K562 (cell line): ENCODE data around the gene MDH2. TPM values are rescaled to one million over a fixed set of nuclear protein-coding genes. Genes with fewer than 3 reads are reported as not detected.

Source experiments
- C11orf30 ChIP-seq: fragments of 450-650 bp; IDR thresholded peaks from 2 replicates; pipeline ENCODE4 v1.6.1; 2016; ENCODE audit warnings: low read depth, mild to moderate bottlenecking
- CTBP1 ChIP-seq: fragments of 450-650 bp; IDR thresholded peaks from 2 replicates; pipeline ENCODE4 v1.6.1; 2016; ENCODE audit warnings: borderline replicate concordance
- EP400 ChIP-seq: fragments of 450-650 bp; IDR thresholded peaks from 2 replicates; pipeline ENCODE4 v1.6.1; 2017; ENCODE audit warnings: antibody characterized with exemption, mild to moderate bottlenecking, moderate library complexity
- ESRRA ChIP-seq: fragments of 450-650 bp; IDR thresholded peaks from 2 replicates; pipeline ENCODE4 v1.6.1; 2014; ENCODE audit warnings: low read depth, mild to moderate bottlenecking, moderate library complexity, borderline replicate concordance
- GTF2E2 ChIP-seq: fragments of 200-800 bp; sonication (Bioruptor generic); IDR thresholded peaks from 2 replicates; pipeline ENCODE4 v1.6.1; 2016; ENCODE audit warnings: missing genetic modification characterization, missing compliant biosample characterization
- HES1 ChIP-seq: fragments of 450-650 bp; IDR thresholded peaks from 2 replicates; pipeline ENCODE4 v1.6.1; 2016; ENCODE audit warnings: low read depth, mild to moderate bottlenecking, moderate library complexity
- TEAD1 ChIP-seq, 2 experiments: fragments of 450-650 bp in 1 of 2; sonication (generic) in 1 of 2; formaldehyde crosslinking; IDR thresholded peaks; 2 replicates each; pipeline versions ENCODE4 v1.4.0 to v1.8.0; 2020 to 2022; ENCODE audit warnings: mild to moderate bottlenecking in 2 of 2, missing genetic modification reagents in 1 of 2
- TEAD4 ChIP-seq, 2 experiments: sonication (generic) in 1 of 2; formaldehyde crosslinking in 1 of 2; IDR thresholded peaks; 2 replicates each; pipeline versions ENCODE4 v1.6.1 to v1.8.0; 2012 to 2022; ENCODE audit warnings: borderline replicate concordance in 1 of 2, inconsistent platforms in 1 of 2, low read length in 1 of 2, mild to moderate bottlenecking in 1 of 2, missing genetic modification reagents in 1 of 2
- TRIM24 ChIP-seq, 2 experiments: fragments of 450-650 bp; IDR thresholded peaks; 2 replicates each; pipeline ENCODE4 v1.6.1; 2016
- ZFPM2 ChIP-seq: fragments of 250-450 bp; sonication (Bioruptor Pico); IDR thresholded peaks from 2 replicates; pipeline ENCODE4 v1.5.1; 2022; ENCODE audit warnings: mild to moderate bottlenecking
- ZNF175 ChIP-seq: fragments of 200-800 bp; sonication (Bioruptor generic); IDR thresholded peaks from 2 replicates; pipeline ENCODE4 v1.6.1; 2016; ENCODE audit warnings: low read depth, mild to moderate bottlenecking, missing genetic modification characterization, missing compliant biosample characterization
- polyA plus RNA-seq, 8 experiments: library from polyadenylated mRNA; depleted of rRNA in 4 of 8; stranded (reverse) in 5 of 8; unstranded in 3 of 8; fragments of >200 nt; fragmentation: Nextera tagmentation in 2 of 8; fragmentation: Illumina TruSeq in 1 of 8; extraction: Ambion mirVana in 2 of 8; extraction: Trizol in 1 of 8; gene quantifications; 2 replicates each; pipeline versions ENCODE4 v1.2.1 to v1.2.3, GENCODE V29; 2011 to 2014; ENCODE audit warnings: inconsistent platforms in 1 of 8, missing spikeins in 1 of 8
- total RNA-seq, 7 experiments: library from RNA; depleted of rRNA in 6 of 7; stranded (reverse); fragments of >200 nt in 6 of 7; fragmentation: Illumina TruSeq in 2 of 7; extraction: Trizol in 2 of 7; gene quantifications; 2 replicates each; pipeline versions ENCODE4 v1.2.1 to v1.2.3, GENCODE V29; 2011 to 2021; ENCODE audit warnings: low replicate concordance in 1 of 7
- TF ChIP-seq, protein P1 (sequence below), 2 experiments: fragments of 450-650 bp in 1 of 2; sonication (generic) in 1 of 2; formaldehyde crosslinking in 1 of 2; IDR thresholded peaks in 1 of 2; conservative IDR thresholded peaks in 1 of 2; 2 replicates each; pipeline versions ENCODE4 v1.6.1 to v1.8.1; 2016 to 2023; ENCODE audit warnings: mild to moderate bottlenecking in 2 of 2, moderate library complexity in 2 of 2, inconsistent platforms in 1 of 2, missing genetic modification reagents in 1 of 2

The MDH2 gene
- total and polyA plus RNA-seq, 9 of the 15 experiments (the other 6 are each of a cell fraction or from before 2014, with no cell fraction given), result 106 to 701 (median 242) TPM

GRCh38 chr7:76077435-76077834, 29.5 kb downstream of the MDH2 start (continued):
- peak; percentile 56; the same call in 1 of the 2 replicates for TF ChIP-seq TEAD4 (IDR thresholded peaks at IDR 0.05; ENCODE audit: low read length)
- TF ChIP-seq TEAD4 (CRISPR knock-in tag; IDR thresholded peaks at IDR 0.05; ENCODE audit: borderline replicate concordance), result no peak
- TF ChIP-seq ZFPM2 (CRISPR knock-in tag), result 0 out of 2 replicates have a peak, but pooled peaks have one; percentile 58
- TF ChIP-seq, protein P1, sequence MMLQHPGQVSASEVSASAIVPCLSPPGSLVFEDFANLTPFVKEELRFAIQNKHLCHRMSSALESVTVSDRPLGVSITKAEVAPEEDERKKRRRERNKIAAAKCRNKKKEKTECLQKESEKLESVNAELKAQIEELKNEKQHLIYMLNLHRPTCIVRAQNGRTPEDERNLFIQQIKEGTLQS (IDR thresholded peaks at IDR 0.05), result peak; percentile 82
- TF ChIP-seq, protein P1 (CRISPR knock-in tag; conservative IDR thresholded peaks at IDR 0.05), result no peak
- TF ChIP-seq ZNF175 (CRISPR knock-in tag), result 0 out of 2 replicates have a peak, but pooled peaks have one; percentile 14
- peak; percentile 94 for TF ChIP-seq CTBP1
- TF ChIP-seq TRIM24 (IDR thresholded peaks at IDR 0.05), result peak in 1 of 2 experiments; percentile 74; a peak in 1 of 4 replicates
- TF ChIP-seq HES1, result peak; percentile 38; the same call in 1 of the 2 replicates
- peak; percentile 34; the same call in 1 of the 2 replicates for TF ChIP-seq ESRRA
- 0 out of 2 replicates have a peak, but pooled peaks have one; percentile 15 for TF ChIP-seq EP400
- TF ChIP-seq TEAD1 (CRISPR knock-in tag; IDR thresholded peaks at IDR 0.05), result peak; percentile 40 to 78; a peak in 2 of 4 replicates
- peak; percentile 78 for TF ChIP-seq C11orf30
- TF ChIP-seq GTF2E2 (tag), result no peak
